Liver (tissue), 9 donors: ENCODE measurements around the gene CDCA5. TPM values are rescaled to one million over a fixed set of nuclear protein-coding genes. Genes with fewer than 3 reads are reported as not detected.

Experiments
- DNase-seq: peaks from one replicate; pipeline ENCODE4 v3.0.0-alpha.2; 2017; ENCODE audit warnings: low spot score
- H3K27ac ChIP-seq, 2 donors: one replicate each; pipeline ENCODE4 v1.7.0; 2013; ENCODE audit warnings: inconsistent platforms in 2 of 2, low read length in 2 of 2, control low read depth in 1 of 2, low read depth in 1 of 2, mild to moderate bottlenecking in 1 of 2
- H3K27me3 ChIP-seq, 4 donors: one replicate each; pipeline versions ENCODE4 v1.6.1 to v1.7.0; 2013; ENCODE audit warnings: low read length in 3 of 4, inconsistent platforms in 1 of 4, mild to moderate bottlenecking in 1 of 4, moderate library complexity in 1 of 4; ENCODE audit not compliant: control insufficient read depth in 4 of 4, insufficient read depth in 4 of 4
- H3K36me3 ChIP-seq, 4 donors: one replicate each; pipeline versions ENCODE4 v1.6.1 to v1.7.0; 2013; ENCODE audit warnings: low read length in 3 of 4, mild to moderate bottlenecking in 3 of 4, low read depth in 1 of 4, moderate library complexity in 1 of 4; ENCODE audit not compliant: control insufficient read depth in 4 of 4, insufficient read depth in 3 of 4
- H3K4me1 ChIP-seq, 4 donors: one replicate each; pipeline versions ENCODE4 v1.6.1 to v1.7.0; 2013; ENCODE audit warnings: low read length in 3 of 4, mild to moderate bottlenecking in 3 of 4, moderate library complexity in 1 of 4; ENCODE audit not compliant: control insufficient read depth in 4 of 4, insufficient read depth in 4 of 4
- H3K4me3 ChIP-seq, 3 donors: one replicate each; pipeline versions ENCODE4 v1.6.1 to v1.7.0; 2013; ENCODE audit warnings: low read length in 3 of 3, control low read depth in 1 of 3, low read depth in 1 of 3, mild to moderate bottlenecking in 1 of 3
- H3K9ac ChIP-seq, 2 donors: one replicate each; pipeline ENCODE4 v1.7.0; 2013; ENCODE audit warnings: low read length in 2 of 2, mild to moderate bottlenecking in 2 of 2, moderate library complexity in 2 of 2, control low read depth in 1 of 2, low read depth in 1 of 2
- H3K9me3 ChIP-seq, 4 donors: one replicate each; pipeline versions ENCODE4 v1.6.1 to v1.7.0; 2013; ENCODE audit warnings: low read length in 3 of 4; ENCODE audit not compliant: control insufficient read depth in 4 of 4
- CTCF ChIP-seq: fragments of 150-350 bp; IDR thresholded peaks from 2 replicates; pipeline ENCODE4 v1.5.1; 2017; ENCODE audit warnings: improper control_type of control experiment, low read depth, low read length; ENCODE audit not compliant: missing input control
- EGR1 ChIP-seq, 2 donors: IDR thresholded peaks; 2 replicates each; pipeline ENCODE4 v1.6.1; 2016 to 2018; ENCODE audit warnings: antibody characterized with exemption in 2 of 2, low read depth in 2 of 2
- JUND ChIP-seq, 2 donors: IDR thresholded peaks; 2 replicates each; pipeline ENCODE4 v1.6.1; 2016; ENCODE audit warnings: antibody characterized with exemption in 2 of 2
- REST ChIP-seq: IDR thresholded peaks from 2 replicates; pipeline ENCODE4 v1.6.1; 2016; ENCODE audit warnings: antibody characterized with exemption, mild to moderate bottlenecking
- RXRA ChIP-seq, 2 donors: IDR thresholded peaks; 2 replicates each; pipeline ENCODE4 v1.6.1; 2017 to 2018; ENCODE audit warnings: antibody characterized with exemption in 2 of 2, mild to moderate bottlenecking in 1 of 2
- TAF1 ChIP-seq: conservative IDR thresholded peaks from 2 replicates; pipeline ENCODE4 v1.6.1; 2016; ENCODE audit warnings: antibody characterized with exemption, mild to moderate bottlenecking
- ZBTB33 ChIP-seq: IDR thresholded peaks from 2 replicates; pipeline ENCODE4 v1.6.1; 2016; ENCODE audit warnings: antibody characterized with exemption
- WGBS: extraction: QIAGEN DNeasy Blood & Tissue Kit; methylation state at CpG from one replicate; pipeline ENCODE4 v1.1.7; 2013; 5-methylcytosine and 5-hydroxymethylcytosine counted together
- polyA plus RNA-seq, 2 donors: library from polyadenylated mRNA; stranded (reverse) in 1 of 2; unstranded in 1 of 2; fragments of 200-250 nt in 1 of 2; fragments of >200 nt in 1 of 2; fragmentation: Nextera tagmentation in 1 of 2; extraction: Ambion mirVana in 1 of 2; gene quantifications; one replicate each; pipeline versions ENCODE4 v1.2.1 to v1.2.3, GENCODE V29; 2013 to 2015
- total RNA-seq, 2 donors: library from RNA; depleted of rRNA; stranded (reverse); fragments of >200 nt; gene quantifications; one replicate each; pipeline ENCODE4 v1.2.3, GENCODE V29; 2014
- donor health status: healthy.
- donor health status: healthy.
- donor health status: healthy.
- donor health status: healthy.
- donor health status: healthy.

Gene CDCA5
- total and polyA plus RNA-seq, 4 donors, result 0.17 to 12.0 (median 1.7) TPM

GRCh38 chr11:65100674-65101350 lies 17.0 kb upstream of the CDCA5 start:
- DNase-seq, result no peak

GRCh38 chr11:65096926-65097325 lies 13.1 kb upstream of the CDCA5 start:
- no peak for TF ChIP-seq REST
- no peak for TF ChIP-seq ZBTB33
- TF ChIP-seq CTCF, result no peak
- TF ChIP-seq TAF1, result no peak
- TF ChIP-seq JUND (IDR thresholded peaks at IDR 0.05), result no peak
- no peak for TF ChIP-seq EGR1 (IDR thresholded peaks at IDR 0.05; ENCODE audit: low read depth in 2 of 2)
- peak overlapping the region; percentile 82 to 88 for H3K27ac ChIP-seq
- WGBS, result 32% methylated on average over 8 of the region's 8 CpGs
- peaks cover 7 to 25% (median 25%) of the 10 kb centered on the region in 4 donors for H3K4me1 ChIP-seq
- DNase-seq, result no peak
- peak overlapping the region in 1 of 2 donors; percentile 53 for H3K9ac ChIP-seq
- H3K27me3 ChIP-seq, result no peaks in the 10 kb centered on the region
- H3K9me3 ChIP-seq, result no peaks in the 10 kb centered on the region
- peaks cover 0 to 6% (median 0%) of the 10 kb centered on the region in 4 donors for H3K36me3 ChIP-seq
- peak overlapping the region in 2 of 3 donors; percentile 72 to 85 for H3K4me3 ChIP-seq

More at GRCh38 chr11:65100674-65101350, 17.0 kb upstream of the CDCA5 start:
- no peaks in the 10 kb centered on the region for H3K27me3 ChIP-seq
- no peaks in the 10 kb centered on the region for H3K9me3 ChIP-seq
- no peak overlapping the region for H3K4me3 ChIP-seq
- H3K36me3 ChIP-seq, result peaks cover 0 to 6% (median 2%) of the 10 kb centered on the region in 4 donors
- TF ChIP-seq RXRA (IDR thresholded peaks at IDR 0.05) (peak in 1 of 2 donors; percentile 18), TAF1 (no peak)
- H3K27ac ChIP-seq, result peak overlapping the region in 1 of 2 donors; percentile 14
- WGBS, result 77% methylated on average over 6 of the region's 6 CpGs
- H3K9ac ChIP-seq, result no peak overlapping the region
- peaks cover 11 to 47% (median 36%) of the 10 kb centered on the region in 4 donors for H3K4me1 ChIP-seq
